ENCODE results near the gene GBGT1. TPM values are rescaled to one million over a fixed set of nuclear protein-coding genes. Genes with fewer than 3 reads are reported as not detected.

Gene GBGT1
- polyA plus RNA-seq, 1 donor from 2014 or later: not detected

- H4K20me1 ChIP-seq (ENCODE audit: insufficient read depth): peaks cover 6% of the 10 kb centered on the region
- no peaks in the 10 kb centered on the region for H3K27me3 ChIP-seq (ENCODE audit: insufficient read depth, low read depth, low read length)
- H3K4me3 ChIP-seq (ENCODE audit: low read length): no peak overlapping the region
- H3K4me2 ChIP-seq (ENCODE audit: low read length): no peak overlapping the region
- peaks cover 12% of the 10 kb centered on the region for H3K79me2 ChIP-seq (replicated peaks; ENCODE audit: insufficient read depth, low read length)
- H2AFZ ChIP-seq (ENCODE audit: low read depth, low read length): no peak overlapping the region
- no peaks in the 10 kb centered on the region for H3K36me3 ChIP-seq (ENCODE audit: insufficient read depth, low read length)
- no peak overlapping the region for H3K27ac ChIP-seq (ENCODE audit: low read length)
- H3K9me2 ChIP-seq (ENCODE audit: insufficient read depth, low read length): no peaks in the 10 kb centered on the region
- no peak overlapping the region for H3K9ac ChIP-seq (ENCODE audit: low read length)
- H3K9me3 ChIP-seq (ENCODE audit: low read length): no peaks in the 10 kb centered on the region
- TF ChIP-seq EZH2 (IDR thresholded peaks at IDR 0.05; ENCODE audit: borderline replicate concordance, insufficient read depth, low read length, poor library complexity, severe bottlenecking) (no peak), SMC3 (conservative IDR thresholded peaks at IDR 0.05; ENCODE audit: poor library complexity) (no peak), REST (IDR thresholded peaks at IDR 0.05; ENCODE audit: borderline replicate concordance) (no peak), MXI1 (conservative IDR thresholded peaks at IDR 0.05; ENCODE audit: poor library complexity, severe bottlenecking) (no peak), CTCF (IDR thresholded peaks at IDR 0.05; ENCODE audit: poor library complexity, severe bottlenecking) (no peak), TAF1 (IDR thresholded peaks at IDR 0.05; ENCODE audit: low read depth) (no peak), POLR2AphosphoS5 (IDR thresholded peaks at IDR 0.05) (no peak), EP300 (conservative IDR thresholded peaks at IDR 0.05; ENCODE audit: poor library complexity, severe bottlenecking) (no peak), RAD21 (conservative IDR thresholded peaks at IDR 0.05) (no peak)
- no peaks in the 10 kb centered on the region for H3F3A ChIP-seq (ENCODE audit: insufficient read depth, low read length, poor library complexity, severe bottlenecking)
These were observed 41.7 kb downstream of the GBGT1 start for GRCh38 chr9:133121915-133122550.

- Histone ChIP-seq H3K36me3 (ENCODE audit: insufficient read depth, low read length) (no peaks in the 10 kb centered on the region), H3K79me2 (replicated peaks; ENCODE audit: insufficient read depth, low read length) (peaks cover 18% of the 10 kb centered on the region), H3F3A (ENCODE audit: insufficient read depth, low read length, poor library complexity, severe bottlenecking) (no peaks in the 10 kb centered on the region), H3K27ac (ENCODE audit: low read length) (peak within 1 kb of the TSS; percentile 59), H3K9me2 (ENCODE audit: insufficient read depth, low read length) (no peaks in the 10 kb centered on the region), H4K20me1 (ENCODE audit: insufficient read depth) (peaks cover 6% of the 10 kb centered on the region), H3K27me3 (ENCODE audit: insufficient read depth, low read depth, low read length) (no peaks in the 10 kb centered on the region), H3K9ac (ENCODE audit: low read length) (peak within 1 kb of the TSS; percentile 73), H3K9me3 (ENCODE audit: low read length) (no peaks in the 10 kb centered on the region), H2AFZ (ENCODE audit: low read depth, low read length) (no peak within 1 kb of the TSS), H3K4me2 (ENCODE audit: low read length) (peak within 1 kb of the TSS; percentile 61), H3K4me3 (ENCODE audit: low read length) (peak within 1 kb of the TSS; percentile 78)
- TF ChIP-seq MXI1 (conservative IDR thresholded peaks at IDR 0.05; ENCODE audit: poor library complexity, severe bottlenecking) (no peak), RAD21 (conservative IDR thresholded peaks at IDR 0.05) (no peak)
These were observed 42.4 kb downstream of the GBGT1 start, which contains the start of gene RALGDS for GRCh38 chr9:133121198-133121914. Gene RALGDS (minus strand): TSS chr9:133121240. CDS start chr9:133121154, 86 bp downstream.
